Measurements from ENCODE around the gene ANKRD23. TPM values are rescaled to one million over a fixed set of nuclear protein-coding genes. Genes with fewer than 3 reads are reported as not detected.
A peak's percentile ranks its signal among the peaks of the same experiment; 100 is the strongest.

The ANKRD23 gene
- total and polyA plus RNA-seq, 2 experiments from 2014 or later = 3.3 to 11.0 TPM

DNA sequence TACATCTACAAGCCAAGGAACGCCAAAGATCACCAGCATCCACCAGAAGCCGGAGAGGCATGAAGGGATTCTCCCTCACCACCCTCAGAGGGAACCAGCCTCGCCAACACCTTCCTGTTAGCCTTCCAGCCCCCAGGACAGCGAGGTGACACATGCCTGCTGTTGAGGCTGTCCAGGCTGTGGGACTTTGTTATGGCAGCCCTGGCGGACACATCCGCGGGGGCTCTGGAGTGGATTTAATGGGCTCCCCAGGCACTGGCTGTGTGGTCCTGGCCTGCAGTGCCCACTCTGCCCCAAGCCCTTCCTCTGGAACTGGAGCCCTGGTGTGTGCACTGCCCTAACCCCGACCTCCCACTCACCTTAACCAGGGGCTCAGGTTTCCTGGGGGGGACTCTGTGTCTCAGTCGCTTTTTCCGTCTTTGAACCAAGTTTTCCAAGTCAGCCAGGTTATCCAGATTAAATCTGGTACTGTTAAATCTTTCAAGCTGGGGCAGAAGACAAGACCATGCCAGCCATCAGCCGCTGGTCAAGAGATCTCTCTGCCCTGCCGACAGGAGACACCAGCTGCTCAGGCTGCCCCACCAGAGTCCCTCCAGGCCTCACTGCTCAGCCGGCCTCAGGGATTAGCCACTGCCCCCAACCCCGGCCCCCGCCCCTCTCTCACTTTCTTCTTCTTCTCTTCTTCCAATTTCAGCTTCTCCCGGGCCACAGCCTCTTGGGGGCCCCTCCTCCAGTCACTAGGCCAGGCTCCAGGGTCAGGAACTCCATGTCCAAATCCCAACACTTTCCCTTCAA is 1.9 kb downstream of the ANKRD23 start:
- Histone ChIP-seq H3K27ac (no peak overlapping the region), H3K4me3 (no peak overlapping the region), H3K36me3 (peaks cover 4% of the 10 kb centered on the region), H3K27me3 (no peaks in the 10 kb centered on the region), H3K9me3 (ENCODE audit: low read depth) (no peaks in the 10 kb centered on the region), H3K4me1 (ENCODE audit: low read depth) (peaks cover 4% of the 10 kb centered on the region)
- no peak for DNase-seq (ENCODE audit: low read depth in 1 of 2, low spot score in 1 of 2)
- TF ChIP-seq, protein P1, sequence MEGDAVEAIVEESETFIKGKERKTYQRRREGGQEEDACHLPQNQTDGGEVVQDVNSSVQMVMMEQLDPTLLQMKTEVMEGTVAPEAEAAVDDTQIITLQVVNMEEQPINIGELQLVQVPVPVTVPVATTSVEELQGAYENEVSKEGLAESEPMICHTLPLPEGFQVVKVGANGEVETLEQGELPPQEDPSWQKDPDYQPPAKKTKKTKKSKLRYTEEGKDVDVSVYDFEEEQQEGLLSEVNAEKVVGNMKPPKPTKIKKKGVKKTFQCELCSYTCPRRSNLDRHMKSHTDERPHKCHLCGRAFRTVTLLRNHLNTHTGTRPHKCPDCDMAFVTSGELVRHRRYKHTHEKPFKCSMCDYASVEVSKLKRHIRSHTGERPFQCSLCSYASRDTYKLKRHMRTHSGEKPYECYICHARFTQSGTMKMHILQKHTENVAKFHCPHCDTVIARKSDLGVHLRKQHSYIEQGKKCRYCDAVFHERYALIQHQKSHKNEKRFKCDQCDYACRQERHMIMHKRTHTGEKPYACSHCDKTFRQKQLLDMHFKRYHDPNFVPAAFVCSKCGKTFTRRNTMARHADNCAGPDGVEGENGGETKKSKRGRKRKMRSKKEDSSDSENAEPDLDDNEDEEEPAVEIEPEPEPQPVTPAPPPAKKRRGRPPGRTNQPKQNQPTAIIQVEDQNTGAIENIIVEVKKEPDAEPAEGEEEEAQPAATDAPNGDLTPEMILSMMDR (IDR thresholded peaks at IDR 0.05; ENCODE audit: low read depth, low read length) = no peak

DNA sequence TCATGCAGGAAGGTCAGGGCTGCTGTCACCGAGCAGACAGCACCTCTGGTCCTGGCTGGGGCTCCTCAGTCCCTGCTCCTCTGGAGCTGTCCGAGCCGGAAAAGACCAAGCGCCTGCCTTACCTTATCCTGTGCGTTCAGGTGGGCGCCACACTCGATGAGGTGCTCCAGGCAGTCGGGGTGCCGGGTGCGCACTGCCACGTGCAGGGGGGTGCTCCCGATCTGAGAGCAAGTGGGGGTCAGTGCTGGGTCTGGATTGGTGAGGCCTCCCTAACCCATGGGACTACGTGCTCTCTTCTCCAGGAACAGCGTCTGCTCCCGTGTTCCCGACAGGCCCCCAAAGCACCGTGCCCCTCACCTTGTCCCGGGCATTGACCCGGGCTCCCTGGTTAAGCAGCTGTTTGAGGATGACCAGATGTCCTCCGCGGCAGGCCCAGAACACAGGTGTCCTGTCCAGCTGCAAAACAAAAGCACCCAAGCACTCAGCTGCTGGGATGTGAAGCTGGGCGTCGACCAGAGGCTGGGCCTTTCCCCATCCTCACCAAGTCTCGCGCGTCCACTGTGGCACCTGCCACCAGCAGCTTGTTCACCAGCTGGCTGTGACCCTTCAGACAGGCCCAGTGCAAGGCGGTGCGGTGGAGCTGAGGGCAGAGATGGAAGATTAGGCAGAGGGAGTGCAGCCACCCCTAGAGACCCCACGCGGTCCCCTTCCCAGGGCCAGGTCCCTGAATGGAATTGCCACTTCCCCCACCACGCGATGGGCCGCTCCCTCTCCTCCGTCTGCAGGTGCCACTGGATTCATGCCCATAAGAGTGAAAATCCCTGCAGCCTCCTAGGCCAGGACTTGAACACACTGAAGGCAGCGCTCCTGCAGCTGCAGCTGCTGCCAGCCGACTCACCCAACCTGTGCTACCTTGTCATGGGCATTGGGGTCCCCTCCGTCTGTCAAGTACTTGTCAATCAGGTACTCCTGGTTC is 3.7 kb downstream of the ANKRD23 start:
- peaks cover 4% of the 10 kb centered on the region for H3K36me3 ChIP-seq
- TF ChIP-seq, protein P1 (IDR thresholded peaks at IDR 0.05; ENCODE audit: low read depth, low read length) = no peak
- H3K4me3 ChIP-seq = no peak overlapping the region
- DNase-seq (ENCODE audit: low read depth in 1 of 2, low spot score in 1 of 2) = no peak
- peaks cover 4% of the 10 kb centered on the region for H3K4me1 ChIP-seq (ENCODE audit: low read depth)
- H3K9me3 ChIP-seq (ENCODE audit: low read depth) = no peaks in the 10 kb centered on the region
- no peaks in the 10 kb centered on the region for H3K27me3 ChIP-seq
- no peak overlapping the region for H3K27ac ChIP-seq

DNA sequence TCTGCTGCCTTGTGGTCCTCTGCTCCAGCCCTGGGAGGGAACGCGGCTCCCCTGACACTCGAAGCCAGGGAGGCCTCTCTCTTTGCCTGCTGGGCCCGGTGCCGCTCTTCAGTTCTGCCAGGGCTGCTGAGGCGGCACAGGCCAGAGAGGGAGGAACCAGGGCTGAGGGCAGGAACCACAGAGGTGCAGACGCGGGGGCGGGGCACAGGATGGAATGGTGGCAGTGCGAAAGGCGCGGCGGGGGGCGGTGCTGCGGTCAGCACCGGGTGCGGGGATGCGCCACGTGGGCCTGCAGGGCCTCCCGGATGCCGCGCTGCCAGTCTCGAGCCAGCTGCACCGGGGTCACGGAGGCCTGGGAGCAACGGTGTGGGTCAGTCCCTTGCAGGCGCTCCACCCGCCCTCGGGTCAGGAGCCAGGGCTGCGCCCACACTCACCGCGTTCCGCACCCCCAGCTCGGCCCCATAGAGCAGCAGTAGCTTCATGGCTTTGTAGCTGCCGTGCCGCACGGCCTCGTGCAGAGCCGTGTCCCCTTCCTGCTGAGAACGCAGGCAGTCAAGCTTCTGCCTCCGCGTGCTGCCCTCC is 4.4 kb downstream of the ANKRD23 start:
- H3K36me3 ChIP-seq = peaks cover 4% of the 10 kb centered on the region
- H3K9me3 ChIP-seq (ENCODE audit: low read depth) = no peaks in the 10 kb centered on the region
- DNase-seq (ENCODE audit: low read depth in 1 of 2, low spot score in 1 of 2) = peak in 1 of 2 donors; percentile 26
- TF ChIP-seq, protein P1 (IDR thresholded peaks at IDR 0.05; ENCODE audit: low read depth, low read length) = no peak
- peaks cover 4% of the 10 kb centered on the region for H3K4me1 ChIP-seq (ENCODE audit: low read depth)
- no peaks in the 10 kb centered on the region for H3K27me3 ChIP-seq
- H3K27ac ChIP-seq = no peak overlapping the region
- no peak overlapping the region for H3K4me3 ChIP-seq

DNA sequence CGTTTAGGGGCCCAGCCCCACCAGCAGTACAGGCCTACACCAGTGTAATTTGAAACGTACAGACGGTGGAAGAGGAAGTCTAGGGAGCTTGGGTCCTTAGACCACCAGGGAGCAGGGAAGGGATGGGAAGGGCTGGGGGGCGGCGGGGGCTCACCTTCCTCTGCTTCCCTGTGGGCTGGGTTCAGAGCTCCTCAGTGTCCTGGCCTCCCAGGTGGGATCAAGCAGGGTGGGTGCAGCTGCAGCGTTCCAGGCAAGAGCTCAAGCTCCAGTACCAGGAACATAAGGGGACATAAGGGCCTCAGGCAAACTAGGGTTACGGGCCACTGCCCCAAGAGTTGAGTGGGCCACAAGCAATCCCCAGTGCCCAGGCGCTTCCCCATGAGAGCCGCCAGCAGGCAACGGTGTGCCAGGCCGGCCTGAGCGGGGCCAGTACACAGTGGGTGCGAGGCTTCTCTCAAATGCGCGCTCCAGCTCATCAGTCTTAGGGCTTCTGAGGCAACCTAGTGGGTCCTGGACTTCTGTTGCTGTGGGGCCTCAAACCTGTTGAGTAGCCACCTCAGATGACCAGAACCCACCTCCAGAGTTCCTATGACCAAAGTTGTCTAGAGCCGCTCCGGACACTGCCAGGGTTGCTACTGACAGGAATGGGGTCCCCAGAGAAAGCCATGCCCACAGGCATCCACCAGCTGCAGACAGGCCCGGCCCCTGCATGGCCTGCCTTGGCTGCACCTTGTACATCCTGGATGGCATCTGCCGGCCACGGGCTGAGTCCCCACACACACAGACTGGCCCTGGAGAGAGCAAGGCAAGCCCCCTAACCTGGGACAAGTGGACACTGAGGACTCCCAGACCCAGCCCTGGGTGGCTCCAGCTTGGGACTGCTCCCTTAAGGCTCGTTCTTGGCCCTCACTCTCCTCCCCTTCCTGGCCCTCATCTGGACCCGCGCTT is 5.2 kb downstream of the ANKRD23 start:
- Histone ChIP-seq H3K27me3 (no peaks in the 10 kb centered on the region), H3K9me3 (ENCODE audit: low read depth) (no peaks in the 10 kb centered on the region), H3K4me3 (no peak overlapping the region), H3K36me3 (peaks cover 4% of the 10 kb centered on the region), H3K4me1 (ENCODE audit: low read depth) (peaks cover 5% of the 10 kb centered on the region), H3K27ac (peak overlapping the region; percentile 54)
- TF ChIP-seq, protein P1 (IDR thresholded peaks at IDR 0.05; ENCODE audit: low read depth, low read length) = no peak
- DNase-seq (ENCODE audit: low read depth in 1 of 2, low spot score in 1 of 2) = no peak
